Activated naive CD4-positive, alpha-beta T cell treated with anti-CD3 and anti-CD28 coated beads for 36 hours (primary cell): Measurements from ENCODE around the gene KRTAP19-8. TPM values are rescaled to one million over a fixed set of nuclear protein-coding genes. Genes with fewer than 3 reads are reported as not detected.

Experiments used
- CTCF ChIA-PET: fragments of 350-600 bp; sonication (Branson Sonifier 250); formaldehyde crosslinking; loops from one replicate; lab custom pipeline; 2021; ENCODE audit warnings: antibody characterized with exemption; lab: Charles Lee
- DNase-seq: peaks from one replicate; pipeline ENCODE4 v3.0.0-alpha.2; 2020
- H3K27ac Mint-ChIP-seq: one replicate; pipeline ENCODE4 v1.8.0; 2021; ENCODE audit warnings: mild to moderate bottlenecking, mixed read lengths
- H3K27me3 Mint-ChIP-seq: one replicate; pipeline ENCODE4 v1.8.0; 2021; ENCODE audit warnings: low read depth, mixed read lengths
- H3K36me3 Mint-ChIP-seq: one replicate; pipeline ENCODE4 v1.8.0; 2021; ENCODE audit warnings: low read depth, mixed read lengths
- H3K4me1 Mint-ChIP-seq: one replicate; pipeline ENCODE4 v1.8.0; 2021; ENCODE audit warnings: low read depth, mixed read lengths
- H3K4me3 Mint-ChIP-seq: one replicate; pipeline ENCODE4 v1.8.0; 2021; ENCODE audit warnings: mild to moderate bottlenecking, moderate library complexity, mixed read lengths
- H3K9me3 Mint-ChIP-seq: one replicate; pipeline ENCODE4 v1.8.0; 2021; ENCODE audit warnings: mixed read lengths
- intact Hi-C: fragments of 100-400 bp; cut with micrococcal nuclease; formaldehyde crosslinking; loops from one replicate; pipeline ENCODE4 v1.15.1; 2023
- total RNA-seq, 2 experiments: library from RNA; stranded (reverse); gene quantifications; one replicate each; pipeline ENCODE4 v1.2.3, GENCODE V29; 2021

The KRTAP19-8 gene
- total RNA-seq, 2 experiments from 2014 or later, result not detected

GRCh38 chr21:31042080-31042464, 3.8 kb upstream of the KRTAP19-8 start:
- no peaks in the 10 kb centered on the region for H3K4me1 Mint-ChIP-seq
- no peak overlapping the region for H3K27ac Mint-ChIP-seq
- H3K4me3 Mint-ChIP-seq, result no peak overlapping the region
- CTCF ChIA-PET, result no interaction called here
- peaks cover 18% of the 10 kb centered on the region for H3K27me3 Mint-ChIP-seq
- no peak for DNase-seq
- H3K9me3 Mint-ChIP-seq, result no peaks in the 10 kb centered on the region
- H3K36me3 Mint-ChIP-seq, result no peaks in the 10 kb centered on the region
- intact Hi-C loops, result no loop called here

DNA sequence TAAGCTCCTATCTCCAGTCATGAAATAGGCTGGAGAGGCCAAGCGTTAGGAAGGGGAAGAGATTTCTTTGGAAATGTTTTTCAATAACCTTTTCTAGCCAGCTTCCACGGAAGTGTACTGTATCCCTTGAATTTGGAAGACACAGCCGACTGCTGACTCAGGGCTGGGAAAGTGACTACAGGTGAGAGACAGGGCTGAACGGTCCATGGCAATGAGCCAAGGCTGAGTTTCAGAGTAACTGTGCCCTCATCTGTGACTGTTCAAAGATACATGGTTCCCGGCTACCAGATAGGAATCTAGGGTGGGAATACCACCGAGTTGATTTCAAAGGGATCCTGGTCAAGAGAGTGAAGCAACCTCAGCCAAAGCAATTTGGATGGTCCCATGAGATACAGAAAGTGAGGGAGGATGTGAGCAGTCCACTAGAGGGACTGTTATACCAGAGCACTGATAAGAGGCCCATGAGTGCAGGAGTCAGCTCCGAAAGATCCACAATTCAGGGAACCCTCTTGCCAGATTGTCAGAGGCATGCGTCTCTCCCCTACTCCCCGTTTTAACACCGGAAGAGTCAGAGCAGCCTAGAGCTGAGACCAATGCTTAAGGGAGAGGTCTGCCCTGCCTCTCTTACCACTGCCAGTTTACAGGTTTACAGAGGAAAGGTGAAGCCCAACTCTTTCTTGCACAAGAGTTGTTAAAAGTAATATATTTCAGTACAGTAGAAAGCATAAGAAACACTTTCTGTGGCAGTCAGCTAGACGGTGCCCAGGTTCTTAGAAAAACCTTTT, 3.2 kb upstream of the KRTAP19-8 start:
- Mint-ChIP-seq H3K9me3 (no peaks in the 10 kb centered on the region), H3K27ac (no peak overlapping the region), H3K4me1 (no peaks in the 10 kb centered on the region), H3K27me3 (peaks cover 21% of the 10 kb centered on the region), H3K36me3 (no peaks in the 10 kb centered on the region), H3K4me3 (no peak overlapping the region)
- intact Hi-C loops, result no loop called here
- no peak for DNase-seq
- CTCF ChIA-PET, result interaction anchor here (0.7 kb wide), 1 partner anchor 50 kb away, joined by 4 read pairs; no protein-coding TSS in a partner anchor

- Mint-ChIP-seq H3K4me1 (no peaks in the 10 kb centered on the region), H3K9me3 (peaks cover 3% of the 10 kb centered on the region), H3K36me3 (no peaks in the 10 kb centered on the region), H3K27me3 (peaks cover 29% of the 10 kb centered on the region), H3K27ac (no peak overlapping the region), H3K4me3 (no peak overlapping the region)
- DNase-seq, result no peak
- CTCF ChIA-PET, result no interaction called here
- intact Hi-C loops, result no loop called here
These were observed 3.9 kb downstream of the KRTAP19-8 start for GRCh38 chr21:31034378-31034777.

- Mint-ChIP-seq H3K36me3 (no peaks in the 10 kb centered on the region), H3K9me3 (peaks cover 3% of the 10 kb centered on the region), H3K4me3 (no peak overlapping the region), H3K27me3 (peaks cover 10% of the 10 kb centered on the region), H3K4me1 (no peaks in the 10 kb centered on the region), H3K27ac (no peak overlapping the region)
- intact Hi-C loops, result no loop called here
- CTCF ChIA-PET, result no interaction called here
- DNase-seq, result no peak
These were observed 7.7 kb downstream of the KRTAP19-8 start for GRCh38 chr21:31030367-31031106.

- H3K27ac Mint-ChIP-seq, result no peak overlapping the region
- H3K9me3 Mint-ChIP-seq, result no peaks in the 10 kb centered on the region
- H3K27me3 Mint-ChIP-seq, result peaks cover 15% of the 10 kb centered on the region
- CTCF ChIA-PET, result no interaction called here
- H3K36me3 Mint-ChIP-seq, result no peaks in the 10 kb centered on the region
- no peak for DNase-seq
- H3K4me1 Mint-ChIP-seq, result no peaks in the 10 kb centered on the region
- no peak overlapping the region for H3K4me3 Mint-ChIP-seq
- intact Hi-C loops, result no loop called here
These were observed 14.6 kb downstream of the KRTAP19-8 start for GRCh38 chr21:31023680-31024079.

DNA sequence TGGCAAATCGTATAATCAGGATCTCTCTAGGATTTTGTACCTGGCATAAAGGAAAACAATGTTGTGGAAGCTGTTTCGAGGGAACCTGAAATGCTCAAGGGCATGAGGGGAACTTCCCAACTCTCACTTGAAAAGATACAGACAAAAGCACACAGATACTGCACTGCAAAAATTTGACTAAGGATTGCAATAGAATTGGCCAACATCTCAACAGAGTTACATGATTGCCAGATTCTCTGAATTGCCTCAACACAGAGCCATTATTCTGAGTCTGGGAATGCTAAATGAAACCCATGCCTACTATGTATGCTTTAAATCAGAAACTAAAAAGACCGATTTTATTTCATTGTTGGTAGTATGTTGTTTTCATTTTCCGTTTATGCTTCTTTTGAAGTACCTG, 16.0 kb downstream of the KRTAP19-8 start:
- Mint-ChIP-seq H3K36me3 (no peaks in the 10 kb centered on the region), H3K9me3 (no peaks in the 10 kb centered on the region), H3K4me3 (no peak overlapping the region), H3K4me1 (no peaks in the 10 kb centered on the region), H3K27ac (no peak overlapping the region), H3K27me3 (peaks cover 15% of the 10 kb centered on the region)
- CTCF ChIA-PET, result interaction anchor here (0.6 kb wide), 1 partner anchor 191 kb away, joined by 3 read pairs; no protein-coding TSS in a partner anchor
- DNase-seq, result no peak
- intact Hi-C loops, result no loop called here

- CTCF ChIA-PET, result interaction anchor here (0.6 kb wide), 1 partner anchor 147 kb away, joined by 3 read pairs; no protein-coding TSS in a partner anchor
- intact Hi-C loops, result no loop called here
- no peaks in the 10 kb centered on the region for H3K4me1 Mint-ChIP-seq
- H3K36me3 Mint-ChIP-seq, result no peaks in the 10 kb centered on the region
- peaks cover 9% of the 10 kb centered on the region for H3K27me3 Mint-ChIP-seq
- H3K4me3 Mint-ChIP-seq, result no peak overlapping the region
- no peaks in the 10 kb centered on the region for H3K9me3 Mint-ChIP-seq
- DNase-seq, result no peak
- no peak overlapping the region for H3K27ac Mint-ChIP-seq
These were observed 20.0 kb downstream of the KRTAP19-8 start for GRCh38 chr21:31018232-31018631.

- Mint-ChIP-seq H3K36me3 (no peaks in the 10 kb centered on the region), H3K27me3 (no peaks in the 10 kb centered on the region), H3K4me1 (peaks cover 8% of the 10 kb centered on the region), H3K4me3 (no peak overlapping the region), H3K9me3 (no peaks in the 10 kb centered on the region), H3K27ac (no peak overlapping the region)
- no peak for DNase-seq
- CTCF ChIA-PET, result no interaction called here
- intact Hi-C loops, result no loop called here
These were observed 23.4 kb downstream of the KRTAP19-8 start for GRCh38 chr21:31014891-31015290.

DNA sequence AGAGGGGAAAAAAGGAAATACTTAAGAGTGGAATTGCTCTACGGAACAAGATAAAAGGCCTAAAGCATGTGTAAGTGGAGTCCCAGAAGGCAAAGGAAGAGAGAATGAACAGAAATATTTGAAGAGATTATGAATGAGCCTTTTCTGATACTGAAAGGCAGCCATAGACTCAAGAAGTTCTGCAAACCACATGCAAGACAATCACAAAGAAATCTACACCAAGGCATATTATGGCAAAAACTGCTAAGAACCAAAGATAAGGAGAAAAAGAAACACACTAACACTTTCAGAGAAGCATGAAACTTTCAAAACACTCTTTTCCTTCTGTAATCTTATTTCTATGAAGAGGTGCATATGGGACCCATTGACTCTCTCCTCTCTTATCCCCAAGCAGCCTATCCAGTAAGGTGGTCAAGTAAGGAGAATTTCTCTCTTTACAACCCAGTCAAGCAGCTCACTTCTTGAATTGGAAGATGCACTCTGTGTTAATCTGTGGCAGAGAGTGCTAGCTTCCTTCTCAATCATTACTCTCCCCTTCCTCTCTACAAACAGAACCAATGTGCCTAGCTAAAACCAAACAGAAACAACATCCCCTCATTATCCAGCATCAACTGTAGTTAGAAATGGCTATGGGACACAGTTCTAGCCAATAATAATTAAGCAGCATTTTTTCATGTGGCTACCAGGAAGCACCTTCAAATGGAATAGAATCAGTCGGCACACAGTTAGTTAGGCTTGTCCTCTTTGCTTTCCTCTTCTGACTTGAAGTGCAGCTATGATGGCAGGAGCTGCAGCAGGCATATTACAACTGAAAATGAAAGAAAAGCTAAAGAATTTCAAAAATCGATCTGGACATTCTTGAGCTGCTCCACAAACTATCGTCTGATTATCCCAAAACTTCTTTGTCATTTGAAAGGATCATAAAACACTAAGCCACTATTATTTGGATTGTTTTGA, 25.9 kb downstream of the KRTAP19-8 start:
- intact Hi-C loops, result no loop called here
- no peak overlapping the region for H3K27ac Mint-ChIP-seq
- CTCF ChIA-PET, result interaction anchor here (0.6 kb wide), 1 partner anchor 613 kb away, joined by 4 read pairs; no protein-coding TSS in a partner anchor
- H3K4me3 Mint-ChIP-seq, result no peak overlapping the region
- no peak for DNase-seq
- H3K36me3 Mint-ChIP-seq, result no peaks in the 10 kb centered on the region
- peaks cover 8% of the 10 kb centered on the region for H3K4me1 Mint-ChIP-seq
- H3K9me3 Mint-ChIP-seq, result no peaks in the 10 kb centered on the region
- no peaks in the 10 kb centered on the region for H3K27me3 Mint-ChIP-seq

DNA sequence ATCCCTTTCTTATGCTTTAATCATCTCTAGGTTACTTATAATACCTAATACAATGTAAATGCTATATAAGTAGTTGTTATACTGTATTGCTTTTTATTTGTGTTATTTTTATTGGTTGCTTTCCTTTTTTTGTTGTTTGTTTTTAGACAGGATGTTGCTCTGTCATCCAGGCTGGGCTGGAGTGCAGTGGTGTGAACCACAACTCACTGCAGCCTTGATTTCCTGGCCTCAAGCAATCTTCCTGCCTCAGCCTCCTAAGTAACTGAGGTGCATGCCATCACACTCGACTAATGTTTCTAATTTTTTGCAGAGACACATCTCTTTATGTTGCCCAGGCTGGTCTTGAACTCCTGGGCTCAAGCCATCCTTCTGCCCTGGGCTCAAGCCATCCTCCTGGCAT, 26.9 kb downstream of the KRTAP19-8 start:
- no peak for DNase-seq
- H3K9me3 Mint-ChIP-seq, result peaks cover 7% of the 10 kb centered on the region
- H3K27ac Mint-ChIP-seq, result no peak overlapping the region
- CTCF ChIA-PET, result no interaction called here
- H3K27me3 Mint-ChIP-seq, result no peaks in the 10 kb centered on the region
- no peak overlapping the region for H3K4me3 Mint-ChIP-seq
- intact Hi-C loops, result no loop called here
- no peaks in the 10 kb centered on the region for H3K36me3 Mint-ChIP-seq
- peaks cover 8% of the 10 kb centered on the region for H3K4me1 Mint-ChIP-seq

GRCh38 chr21:31008355-31008754, 29.9 kb downstream of the KRTAP19-8 start:
- Mint-ChIP-seq H3K36me3 (no peaks in the 10 kb centered on the region), H3K27ac (no peak overlapping the region), H3K4me3 (no peak overlapping the region), H3K9me3 (peaks cover 7% of the 10 kb centered on the region), H3K4me1 (peaks cover 8% of the 10 kb centered on the region), H3K27me3 (no peaks in the 10 kb centered on the region)
- CTCF ChIA-PET, result interaction anchor here (0.6 to 0.7 kb wide), 2 partner anchors 462 to 575 kb away, joined by 3 read pairs; no protein-coding TSS in a partner anchor
- no peak for DNase-seq
- intact Hi-C loops, result no loop called here

DNA sequence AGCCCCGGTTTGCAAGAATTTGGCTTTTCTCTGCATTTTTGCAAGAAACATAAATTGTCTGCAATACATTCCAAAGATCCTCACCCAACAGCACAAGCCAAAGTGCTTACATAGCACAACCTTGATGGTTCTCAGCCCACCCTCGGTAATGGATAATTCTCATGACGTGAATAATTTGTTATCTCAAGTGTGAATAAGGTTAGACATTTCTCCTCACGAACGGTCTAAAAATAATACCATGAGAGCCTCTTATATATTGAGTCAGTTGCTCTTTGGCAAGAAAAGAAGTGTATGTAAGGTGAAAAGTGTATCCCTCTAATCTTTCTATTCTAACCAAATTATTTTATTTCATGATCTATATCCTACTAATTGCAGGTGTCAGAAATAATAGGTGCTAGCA, 33.3 kb downstream of the KRTAP19-8 start:
- H3K9me3 Mint-ChIP-seq, result peaks cover 7% of the 10 kb centered on the region
- no peaks in the 10 kb centered on the region for H3K36me3 Mint-ChIP-seq
- no peaks in the 10 kb centered on the region for H3K27me3 Mint-ChIP-seq
- H3K4me1 Mint-ChIP-seq, result no peaks in the 10 kb centered on the region
- CTCF ChIA-PET, result interaction anchor here (0.6 kb wide), 1 partner anchor 545 kb away, joined by 5 read pairs; no protein-coding TSS in a partner anchor
- intact Hi-C loops, result no loop called here
- no peak for DNase-seq
- no peak overlapping the region for H3K4me3 Mint-ChIP-seq
- H3K27ac Mint-ChIP-seq, result no peak overlapping the region
